ENCODE measurements around the gene CEP72.
A peak's percentile ranks its signal among the peaks of the same experiment; 100 is the strongest.

CEP72 gene, protein sequence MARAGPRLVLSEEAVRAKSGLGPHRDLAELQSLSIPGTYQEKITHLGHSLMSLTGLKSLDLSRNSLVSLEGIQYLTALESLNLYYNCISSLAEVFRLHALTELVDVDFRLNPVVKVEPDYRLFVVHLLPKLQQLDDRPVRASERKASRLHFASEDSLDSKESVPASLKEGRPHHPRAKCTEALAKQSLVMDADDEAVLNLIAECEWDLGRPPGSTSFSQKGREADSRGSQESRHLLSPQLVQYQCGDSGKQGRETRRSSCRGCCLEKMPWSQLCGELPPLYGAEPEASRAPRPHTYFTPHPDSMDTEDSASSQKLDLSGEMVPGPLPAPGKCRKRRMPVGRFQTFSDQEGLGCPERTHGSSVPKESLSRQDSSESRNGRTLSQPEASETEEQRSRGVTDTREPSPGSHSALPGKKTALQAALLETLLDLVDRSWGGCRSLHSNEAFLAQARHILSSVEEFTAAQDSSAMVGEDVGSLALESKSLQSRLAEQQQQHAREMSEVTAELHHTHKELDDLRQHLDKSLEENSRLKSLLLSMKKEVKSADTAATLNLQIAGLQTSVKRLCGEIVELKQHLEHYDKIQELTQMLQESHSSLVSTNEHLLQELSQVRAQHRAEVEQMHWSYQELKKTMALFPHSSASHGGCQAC

DNA sequence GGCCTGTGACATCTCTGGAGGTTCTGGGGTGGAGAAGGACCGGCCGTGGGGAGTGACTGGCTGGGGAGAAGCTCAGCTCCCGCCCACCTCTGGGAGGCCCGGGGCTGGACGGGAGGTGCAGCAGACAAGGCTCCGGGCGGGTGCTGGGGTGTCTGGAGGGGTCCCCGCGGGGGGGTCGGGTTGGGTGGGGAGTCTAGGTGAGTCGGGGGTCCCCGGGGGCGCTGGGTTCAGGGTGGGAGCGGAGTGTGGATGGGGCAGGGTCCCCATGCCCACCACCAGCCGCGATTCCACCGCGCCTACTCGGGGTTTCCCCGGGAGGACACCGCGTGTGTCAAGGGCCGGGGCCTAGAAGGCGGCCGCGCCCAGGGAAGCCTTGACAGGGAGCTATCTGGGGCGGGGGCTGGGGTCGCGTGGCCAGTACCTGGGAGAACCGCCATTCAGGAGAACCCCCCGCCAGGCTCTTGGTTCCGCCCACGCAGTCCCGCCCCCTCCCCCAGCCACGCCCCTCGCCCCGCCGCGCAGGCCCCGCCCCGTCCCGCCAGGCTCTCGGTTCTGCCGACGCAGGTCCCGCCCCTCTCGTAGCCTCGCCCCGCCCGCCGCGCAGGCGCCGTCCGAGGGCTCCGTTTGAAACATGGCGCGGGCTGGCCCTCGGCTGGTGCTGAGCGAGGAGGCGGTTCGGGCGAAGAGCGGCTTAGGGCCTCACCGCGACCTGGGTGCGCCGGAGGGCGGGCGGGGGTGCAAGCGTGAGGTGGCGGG is at the start of gene CEP72:
TSS of gene CEP72 (plus strand) at position 610 of the 756 bp plus-strand sequence. CDS start at position 632, 22 bp downstream.
- DNase-seq (ENCODE audit: low spot score) = peak; percentile 96

DNA sequence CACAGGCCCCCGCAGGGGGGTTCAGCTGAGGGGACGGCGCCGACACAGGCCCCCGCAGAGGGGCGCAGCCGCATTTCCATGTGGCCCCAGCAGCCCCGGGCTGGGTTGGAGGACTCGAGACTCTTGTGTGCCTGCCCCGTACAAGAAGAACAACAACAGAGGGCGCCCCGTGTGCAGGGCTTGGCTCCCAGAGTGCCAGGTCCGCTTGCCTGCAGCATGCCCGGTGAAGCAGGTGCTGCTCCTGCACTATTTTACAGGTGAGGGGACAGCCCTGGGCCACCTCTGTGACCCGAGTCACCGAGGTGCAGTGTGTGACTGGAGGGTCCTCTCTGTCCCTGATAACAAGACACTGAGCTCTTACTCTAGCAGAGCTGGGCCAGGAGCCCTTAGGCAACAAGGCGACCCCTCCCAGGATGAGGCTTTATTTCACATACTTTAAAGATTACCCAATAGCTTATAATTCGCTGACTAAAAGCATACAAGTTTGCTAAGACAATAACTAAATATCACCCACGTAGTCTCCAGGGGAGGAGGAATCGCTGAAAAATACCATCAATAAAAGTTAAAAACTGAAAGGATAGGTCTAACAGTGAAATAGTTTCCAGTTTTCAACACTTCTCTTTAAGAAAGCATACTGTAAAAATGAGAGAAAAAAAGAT is 46.2 kb upstream of the CEP72 start:
- DNase-seq (ENCODE audit: low spot score) = no peak

DNA sequence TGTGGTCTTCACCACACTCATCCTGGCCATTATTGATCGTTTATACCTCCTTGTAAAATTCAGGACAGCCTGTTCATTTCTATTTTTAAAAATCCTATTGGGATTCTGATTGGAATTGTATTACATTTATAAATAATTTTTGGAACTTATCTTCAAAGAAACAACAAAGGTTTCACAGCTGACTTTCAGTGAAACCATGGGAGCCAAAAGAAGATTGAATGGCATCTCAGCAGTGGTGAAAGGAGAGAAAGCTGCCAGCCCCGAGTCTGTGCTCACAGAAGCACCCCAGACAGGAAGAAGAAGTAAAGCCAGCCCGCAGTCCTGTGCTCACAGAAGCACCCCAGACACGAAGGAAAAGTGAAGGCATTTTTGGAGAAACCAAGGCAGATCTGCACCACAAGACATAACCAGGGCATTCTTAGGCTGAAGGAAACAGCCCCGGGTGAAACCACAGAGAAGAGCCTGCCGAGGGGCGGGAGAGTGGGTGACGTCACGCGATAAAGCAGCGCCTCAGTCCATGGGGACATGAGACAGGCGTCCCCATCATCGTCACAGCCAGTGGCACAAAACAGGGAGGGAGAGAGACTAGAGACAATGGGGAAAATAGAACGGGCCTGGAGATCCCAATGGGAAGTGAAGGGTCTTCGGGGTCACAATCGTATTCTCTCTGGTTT is 45.4 kb upstream of the CEP72 start:
- no peak for DNase-seq (ENCODE audit: low spot score)

DNA sequence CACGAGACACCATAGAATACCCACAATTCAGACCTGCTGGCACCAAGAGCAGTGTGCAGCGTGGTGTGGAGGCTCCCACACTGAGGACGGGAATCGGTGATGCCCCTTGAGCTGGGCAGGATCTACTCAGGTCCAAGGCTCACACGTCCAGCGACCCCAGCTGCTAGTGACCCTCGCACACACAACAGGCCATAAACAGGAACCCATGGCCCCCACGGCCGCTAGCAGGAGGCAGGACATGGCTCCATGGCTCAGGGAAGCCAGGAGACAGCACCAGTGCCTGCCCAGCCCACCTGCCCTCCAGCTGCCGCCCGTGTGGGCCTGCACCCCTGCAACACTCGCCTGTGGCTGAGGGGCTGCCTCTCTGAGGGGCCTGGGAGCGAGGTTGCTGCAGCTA is 44.5 kb upstream of the CEP72 start:
- no peak for DNase-seq (ENCODE audit: low spot score)

DNA sequence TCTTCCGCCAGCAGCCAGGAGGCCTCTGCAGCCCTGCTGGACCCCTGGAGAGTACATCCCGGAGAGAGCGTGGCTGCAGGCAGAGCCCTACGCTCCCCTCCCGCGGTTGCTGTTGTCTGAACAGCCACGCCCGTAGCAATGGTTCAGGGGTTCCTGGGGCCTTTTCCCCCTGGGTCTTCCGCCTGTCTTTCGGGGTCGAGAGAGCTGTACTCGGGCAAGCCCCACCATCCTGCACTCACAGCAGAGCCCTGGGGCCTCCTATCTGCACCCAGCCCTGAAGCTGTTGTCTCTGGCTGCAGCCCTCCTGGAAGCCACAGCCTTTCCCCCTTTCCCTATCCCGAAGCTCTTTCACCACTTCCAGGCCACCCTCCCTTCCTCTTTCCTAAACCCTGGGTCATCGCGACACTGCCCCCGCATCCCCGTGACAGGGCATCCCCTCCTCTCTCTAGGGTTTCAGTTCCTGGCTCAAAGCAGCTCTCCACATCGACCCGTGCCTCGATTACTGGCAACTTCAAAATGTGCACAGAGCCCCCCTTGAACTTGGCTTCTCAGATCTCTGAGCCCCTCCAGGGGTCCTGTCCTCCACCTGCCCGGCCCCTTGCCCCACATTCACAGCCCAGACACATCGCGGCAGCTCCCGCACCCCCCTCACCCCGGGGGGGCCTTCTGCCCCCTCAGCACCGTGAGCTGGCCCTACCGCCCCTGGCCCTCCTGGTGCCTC is 43.9 kb upstream of the CEP72 start:
- no peak for DNase-seq (ENCODE audit: low spot score)

DNA sequence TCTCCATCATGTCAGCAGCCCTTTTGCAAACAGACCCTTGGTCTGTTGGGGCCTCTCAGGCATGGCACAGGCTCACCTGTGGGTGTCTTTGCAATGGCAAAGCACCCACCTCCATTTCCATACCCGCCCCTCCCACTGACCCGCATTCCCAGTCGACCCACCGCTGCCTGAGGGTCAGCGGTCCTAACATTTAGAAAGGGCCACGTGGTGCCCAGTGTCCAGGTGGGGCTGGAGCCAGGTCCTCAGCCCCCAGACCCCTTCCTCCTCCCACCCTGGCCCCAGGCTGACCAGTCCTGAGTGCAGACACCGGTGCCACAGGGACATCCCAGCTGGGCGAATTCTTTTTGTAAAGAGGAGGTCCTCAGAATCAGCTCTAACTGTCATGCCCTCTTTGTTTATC is 43.3 kb upstream of the CEP72 start:
- DNase-seq (ENCODE audit: low spot score) = no peak

DNA sequence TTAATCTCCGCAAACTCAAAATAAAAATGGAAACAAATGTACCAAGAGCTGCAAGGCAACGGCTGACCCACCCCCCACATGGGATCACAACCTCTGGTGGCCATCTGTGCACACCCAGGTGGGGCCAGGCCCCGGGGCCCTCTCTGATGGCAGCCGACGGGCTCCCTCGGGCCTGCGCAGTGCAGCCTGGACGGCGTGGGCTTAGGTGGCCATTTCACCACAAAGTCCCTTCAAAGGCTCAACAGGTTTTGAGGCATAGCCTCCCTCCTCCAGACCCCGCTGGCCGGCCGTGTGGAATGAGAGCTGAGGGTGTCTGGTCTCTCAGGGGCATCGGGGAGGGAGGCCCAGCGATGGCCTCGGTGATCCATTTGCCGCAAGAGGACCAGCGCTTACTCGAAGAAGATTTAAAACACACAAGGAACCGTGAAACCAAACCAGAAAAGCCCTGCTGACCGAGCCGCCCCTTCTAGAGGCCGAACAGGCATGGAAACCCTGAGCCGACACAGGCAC is 42.7 kb upstream of the CEP72 start:
- no peak for DNase-seq (ENCODE audit: low spot score)

DNA sequence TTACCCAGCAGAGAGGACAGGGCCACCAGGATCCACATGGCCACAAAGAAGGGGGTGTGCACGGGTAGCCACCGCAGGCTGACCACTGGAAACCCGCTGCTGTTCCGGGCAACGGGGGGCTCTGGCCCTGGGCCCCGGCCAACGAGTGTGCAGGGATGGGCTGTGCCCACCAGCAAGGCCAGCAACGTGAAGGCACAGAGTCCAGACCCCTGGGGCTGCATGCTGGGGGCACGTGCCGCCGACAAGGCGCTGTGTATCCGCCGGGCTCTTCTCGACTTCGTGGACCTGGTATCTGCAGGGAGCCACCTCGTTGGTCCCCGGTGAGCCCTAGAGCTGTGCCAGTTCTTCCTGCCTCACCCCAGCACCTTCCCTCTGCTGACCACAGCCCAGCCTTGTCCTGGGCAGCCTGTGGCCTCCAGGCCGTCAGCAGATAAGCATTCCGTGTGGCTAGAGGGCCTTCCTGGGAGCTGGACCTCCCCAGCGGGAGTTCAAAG is 42.2 kb upstream of the CEP72 start:
- DNase-seq (ENCODE audit: low spot score) = no peak

DNA sequence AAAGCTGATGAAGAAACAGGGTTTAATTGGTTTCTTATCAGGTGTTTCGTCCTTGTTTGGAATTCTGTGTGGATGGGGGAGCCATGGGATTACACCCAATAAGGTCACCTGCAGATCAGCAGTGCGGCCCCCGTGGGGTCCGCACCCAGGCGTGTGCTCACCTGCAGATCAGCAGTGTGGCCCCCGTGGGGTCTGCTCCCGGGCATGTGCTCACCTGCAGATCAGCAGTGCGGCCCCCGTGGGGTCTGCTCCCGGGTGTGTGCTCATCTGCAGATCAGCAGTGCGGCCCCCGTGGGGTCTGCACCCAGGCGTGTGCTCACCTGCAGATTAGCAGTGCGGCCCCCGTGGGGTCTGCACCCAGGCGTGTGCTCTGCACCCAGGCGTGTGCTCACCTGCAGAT is 41.7 kb upstream of the CEP72 start:
- DNase-seq (ENCODE audit: low spot score) = no peak

DNA sequence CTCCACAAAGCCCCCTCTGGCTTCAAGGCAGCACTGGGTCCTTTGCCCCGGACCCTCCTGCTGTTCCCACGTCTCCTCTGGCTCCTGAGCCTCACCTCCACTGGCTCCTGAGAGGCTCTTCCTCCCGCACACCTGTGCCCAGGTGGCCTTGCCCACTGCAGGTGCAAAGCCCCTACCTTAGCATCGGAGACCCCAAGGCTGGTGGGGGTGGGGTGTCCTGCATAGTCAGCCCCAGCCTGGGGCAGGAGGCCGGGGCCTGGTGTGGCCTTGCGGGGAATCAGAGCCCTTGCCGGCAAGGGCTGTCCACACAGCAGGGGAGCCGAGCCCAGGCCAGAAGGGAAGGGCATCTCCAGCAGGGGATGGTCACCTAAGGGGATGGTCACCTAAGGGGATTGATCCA is 41.3 kb upstream of the CEP72 start:
- no peak for DNase-seq (ENCODE audit: low spot score)

DNA sequence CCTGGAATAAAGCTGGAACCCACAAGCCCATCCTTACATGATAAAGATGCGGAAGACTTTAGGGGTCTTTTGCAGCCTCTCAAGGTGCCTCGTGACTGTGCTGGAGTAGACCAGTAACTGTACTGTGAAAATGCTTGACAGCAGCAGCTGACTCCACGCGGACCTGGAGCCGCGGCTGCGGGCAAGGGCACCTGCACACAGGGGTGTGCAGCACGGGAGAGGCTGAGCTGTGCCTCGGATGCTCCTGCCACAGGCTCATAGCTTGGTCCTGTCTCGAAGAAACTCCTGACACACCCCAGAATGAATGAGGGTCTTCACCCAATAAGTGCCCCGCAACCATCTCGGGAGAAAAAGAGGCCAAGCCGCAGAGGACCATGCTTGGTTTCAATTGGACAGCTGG is 40.3 kb upstream of the CEP72 start:
- DNase-seq (ENCODE audit: low spot score) = no peak

DNA sequence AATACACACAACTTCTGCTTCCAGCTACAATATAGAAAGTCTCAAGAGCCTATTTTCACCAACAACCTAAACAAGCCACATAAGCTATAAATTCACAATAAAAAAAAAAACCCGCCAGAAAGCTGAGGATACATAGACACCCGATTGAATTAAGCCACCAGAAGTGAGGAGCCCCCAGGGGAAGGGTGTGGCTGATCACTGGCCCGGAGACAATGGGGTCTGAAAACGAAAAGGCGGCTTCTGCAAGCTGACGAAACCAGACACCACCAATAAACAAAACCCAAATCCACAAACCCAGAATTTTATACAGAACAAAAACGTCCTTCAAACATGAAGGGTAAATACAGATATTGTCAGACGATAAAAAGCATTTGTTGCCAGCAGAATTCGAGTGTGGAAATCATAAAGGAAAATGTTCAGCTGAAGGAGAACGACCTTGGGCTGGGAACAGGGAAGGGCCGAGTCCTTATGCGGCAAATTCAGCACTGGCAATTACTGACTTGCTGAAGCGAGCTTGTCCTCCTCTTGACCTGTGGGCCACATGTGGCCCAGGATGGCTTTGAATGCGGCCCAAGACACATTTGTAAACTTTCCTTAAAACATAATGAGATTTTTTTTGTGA is 39.6 kb upstream of the CEP72 start:
- no peak for DNase-seq (ENCODE audit: low spot score)

DNA sequence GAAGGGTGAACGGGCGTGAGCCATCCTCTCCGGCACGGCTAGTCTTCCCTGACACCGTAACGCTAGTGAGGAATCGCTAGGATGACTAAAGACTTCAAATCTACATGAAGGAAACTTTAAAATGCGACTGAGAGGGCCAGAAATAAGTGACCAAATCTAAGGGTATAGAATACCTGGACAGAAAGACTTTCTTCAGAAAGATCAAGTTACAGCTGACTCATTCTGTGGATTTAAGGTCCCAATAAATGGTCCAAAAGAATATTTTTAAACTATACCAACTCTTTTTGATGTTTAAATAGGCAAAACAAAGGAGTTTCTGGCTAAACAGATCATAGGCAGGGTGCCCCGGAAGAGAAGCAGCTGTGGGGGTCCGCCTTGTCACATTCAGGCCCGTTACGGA is 38.9 kb upstream of the CEP72 start:
- no peak for DNase-seq (ENCODE audit: low spot score)

DNA sequence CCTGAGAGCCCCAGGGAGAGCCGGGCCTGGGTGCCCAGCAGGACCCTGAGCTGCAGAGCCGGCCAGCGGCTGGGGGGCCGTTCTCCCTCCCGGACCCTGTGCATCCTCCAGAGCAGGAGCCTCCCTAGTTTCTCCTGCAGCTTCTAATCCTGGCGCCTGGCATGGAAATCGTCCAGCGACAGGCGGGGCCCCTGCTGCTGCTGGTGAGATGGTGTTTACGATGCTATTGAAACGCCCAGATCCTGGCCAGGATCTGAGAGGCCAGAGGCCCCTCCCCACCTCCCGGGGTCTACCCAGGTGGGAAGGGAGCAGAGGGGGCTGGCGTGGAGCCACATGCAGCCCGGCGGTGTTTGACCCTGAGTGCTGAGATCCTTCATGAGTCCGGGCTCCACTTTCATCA is 38.2 kb upstream of the CEP72 start:
- no peak for DNase-seq (ENCODE audit: low spot score)

DNA sequence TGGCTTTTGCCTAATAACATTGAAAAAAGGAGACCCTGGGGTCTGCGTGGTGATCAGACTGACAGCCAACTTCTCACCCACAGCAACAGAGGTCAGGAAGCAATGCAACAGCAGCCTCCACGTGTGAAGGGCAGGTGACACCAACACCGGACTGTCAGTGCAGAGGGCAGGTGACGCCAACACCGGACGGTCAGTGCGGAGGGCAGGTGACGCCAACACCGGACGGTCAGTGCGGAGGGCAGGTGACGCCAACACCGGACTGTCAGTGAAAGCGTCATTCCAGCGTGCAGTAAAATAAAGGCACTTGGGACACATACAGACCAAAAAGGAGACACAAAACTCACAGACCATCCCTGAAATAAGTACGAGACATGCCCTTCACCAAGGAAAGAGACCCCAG is 37.2 kb upstream of the CEP72 start:
- no peak for DNase-seq (ENCODE audit: low spot score)

DNA sequence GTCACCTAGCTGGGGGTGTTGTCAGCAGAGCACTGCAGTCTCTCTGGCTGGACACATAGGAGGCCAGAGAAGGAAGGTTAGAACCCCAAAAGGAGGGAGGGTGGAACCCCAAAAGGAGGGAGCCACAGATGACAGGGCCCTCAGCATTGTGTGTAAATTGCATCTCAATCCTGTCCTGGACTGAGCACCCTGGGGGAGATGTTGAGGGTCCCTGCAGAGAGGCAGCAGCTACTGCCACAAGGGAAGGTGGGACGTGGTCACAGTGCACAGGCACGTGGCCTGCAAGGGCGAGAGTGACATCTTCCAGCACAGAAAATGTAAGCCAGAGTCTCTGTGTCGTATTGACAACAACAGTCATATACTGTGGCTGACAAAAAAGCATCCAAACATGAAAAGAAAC is 36.5 kb upstream of the CEP72 start:
- no peak for DNase-seq (ENCODE audit: low spot score)

DNA sequence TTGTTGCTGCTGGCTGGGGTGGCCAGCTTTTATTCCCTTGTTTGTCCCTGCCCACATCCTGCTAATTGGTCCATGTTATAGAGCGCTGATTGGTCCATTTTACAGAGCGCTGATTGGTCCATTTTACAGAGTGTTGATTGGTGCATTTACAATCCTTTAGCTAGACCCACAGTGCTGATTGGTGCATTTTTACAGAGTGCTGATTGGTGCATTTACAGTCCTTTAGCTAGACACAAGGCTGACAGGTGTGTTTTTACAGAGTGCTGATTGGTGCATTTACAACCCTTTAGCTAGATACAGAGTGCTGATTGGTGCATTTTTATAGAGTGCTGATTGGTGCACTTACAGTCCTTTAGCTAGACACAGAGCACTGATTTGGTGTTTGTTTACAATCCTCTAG is 34.9 kb upstream of the CEP72 start:
- DNase-seq (ENCODE audit: low spot score) = peak; percentile 58

DNA sequence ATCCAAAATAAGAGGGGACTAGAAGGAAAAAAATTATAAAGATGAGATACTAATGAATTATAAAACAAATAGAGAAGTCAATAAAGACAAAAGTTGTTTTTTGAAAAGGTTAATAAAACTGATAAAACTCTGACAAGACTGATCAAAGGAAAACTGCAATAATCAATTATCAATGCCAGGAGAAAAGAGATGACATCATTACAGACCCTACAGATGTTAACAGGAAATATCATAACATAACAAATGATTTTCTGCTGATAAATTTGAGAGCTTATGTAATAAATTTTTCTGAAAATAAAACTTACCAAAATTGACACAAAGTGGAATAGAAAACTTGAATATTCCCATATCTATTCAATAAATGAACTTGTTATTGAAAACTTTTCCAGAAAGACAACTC is 34.3 kb upstream of the CEP72 start:
- no peak for DNase-seq (ENCODE audit: low spot score)

DNA sequence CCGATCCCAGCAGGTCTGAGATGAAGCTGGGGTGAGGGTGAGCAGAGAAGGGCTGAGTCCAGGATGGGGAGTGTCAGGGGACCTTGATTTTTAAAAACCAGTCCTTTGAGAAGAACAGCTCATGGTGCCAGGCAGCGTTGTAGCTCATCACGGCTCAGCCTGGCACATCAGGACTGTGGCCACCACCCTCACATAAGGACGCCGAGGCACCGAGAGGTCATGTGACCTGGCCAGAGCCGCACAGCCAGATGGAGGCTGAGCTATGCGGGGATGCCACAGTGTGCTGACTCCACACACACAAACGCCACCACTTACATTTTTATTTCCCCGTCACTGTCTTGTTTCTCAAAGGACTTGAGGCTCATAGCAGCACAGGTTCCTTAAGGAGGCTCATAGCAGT is 32.9 kb upstream of the CEP72 start:
- DNase-seq (ENCODE audit: low spot score) = no peak

DNA sequence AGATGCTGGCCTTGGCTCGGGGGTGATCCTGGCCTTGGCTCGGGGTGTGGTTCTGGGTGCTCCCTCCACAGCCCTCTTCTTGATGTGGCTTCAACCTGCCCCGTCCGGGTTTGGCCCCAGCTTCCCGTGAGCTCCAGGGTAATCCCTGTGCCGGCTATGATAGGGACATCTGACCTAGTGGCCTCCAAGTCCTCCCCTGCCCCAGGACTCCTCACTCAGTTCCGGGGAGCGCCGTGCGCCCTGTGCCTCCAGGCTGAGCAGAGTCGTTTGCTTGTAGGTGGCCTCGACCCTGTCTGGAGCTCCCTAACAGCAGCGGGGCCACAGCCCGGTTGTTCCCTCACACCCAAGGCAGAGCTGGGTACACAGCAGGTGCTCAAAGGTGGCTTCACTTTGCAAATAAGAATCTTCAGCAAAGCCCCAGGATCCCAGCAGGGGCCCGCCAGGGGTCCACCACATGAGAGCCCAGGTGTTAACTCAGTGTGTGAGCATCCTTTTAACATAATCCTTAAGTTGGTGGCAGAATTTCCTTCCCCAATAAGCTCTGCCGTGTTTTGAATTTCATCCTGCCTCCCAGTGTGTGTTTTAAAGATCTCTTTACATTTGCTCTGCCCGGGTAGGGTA is 32.3 kb upstream of the CEP72 start:
- no peak for DNase-seq (ENCODE audit: low spot score)

Data from NAMALWA (cell line).